GM12864 (cell line): ENCODE results near the gene DUSP11.
"Not testable (repeated sequence)": the region's sequence is repeated elsewhere in the genome, so short reads cannot be mapped to it uniquely, and the experiment has no call there.

ENCODE experiments used
- DNase-seq: peaks from one replicate; pipeline ENCODE4 v3.0.0-alpha.2; 2011; ENCODE audit warnings: low read depth
- H3K4me3 ChIP-seq: 2 replicates; pipeline ENCODE4 v1.5.1; 2011; ENCODE audit warnings: mild to moderate bottlenecking, low read depth, low read length, control low read depth
- CTCF ChIP-seq: IDR thresholded peaks from 2 replicates; pipeline ENCODE4 v1.5.1; 2011; ENCODE audit warnings: low read depth, mild to moderate bottlenecking, moderate library complexity, low read length, control low read depth, inconsistent platforms; ENCODE audit errors: missing control alignments

DUSP11 gene

DNA sequence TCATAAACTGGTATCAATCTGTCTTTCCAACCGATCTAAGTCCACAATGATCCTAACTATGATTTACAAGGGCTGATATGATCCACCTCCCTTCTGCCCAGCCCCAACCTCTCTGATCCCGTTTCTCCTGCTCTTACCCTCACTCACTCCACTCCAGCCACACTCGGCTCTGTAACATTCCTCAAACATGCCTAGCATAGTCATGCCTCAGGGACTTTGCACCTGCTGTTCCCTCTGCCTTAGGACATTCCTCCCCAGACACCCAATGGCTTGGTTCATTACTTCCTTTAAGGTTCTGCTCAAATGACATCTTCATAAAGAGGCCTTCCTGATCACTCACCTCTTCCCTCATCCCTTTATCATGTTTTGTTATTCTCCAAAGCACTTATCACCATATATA, 9.2 kb downstream of the DUSP11 start:
- no peak for DNase-seq
- TF ChIP-seq CTCF = no peak
- no peak overlapping the region for H3K4me3 ChIP-seq

DNA sequence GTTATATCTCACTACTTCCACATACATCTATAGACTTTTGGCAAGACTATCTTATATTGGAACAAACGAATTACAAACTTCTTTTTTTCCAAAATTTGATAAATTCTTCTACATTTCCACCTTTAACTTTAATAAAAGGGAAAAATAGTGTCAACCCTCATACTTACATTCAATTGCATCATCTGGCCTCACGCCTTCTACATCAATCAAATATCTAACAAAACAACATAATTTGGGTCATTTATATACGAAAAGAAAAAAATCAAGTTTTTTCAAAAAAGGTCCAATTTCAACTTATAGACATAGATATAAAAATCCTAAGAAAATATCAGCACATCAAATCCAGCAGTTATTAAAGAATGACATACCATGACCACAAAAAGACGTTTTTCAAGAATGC, 12.9 kb downstream of the DUSP11 start:
- no peak overlapping the region for H3K4me3 ChIP-seq
- no peak for TF ChIP-seq CTCF
- DNase-seq = no peak

- TF ChIP-seq CTCF = no peak
- no peak overlapping the region for H3K4me3 ChIP-seq
- no peak for DNase-seq
Observed at GRCh38 chr2:73766349-73766748, 13.6 kb downstream of the DUSP11 start.

- H3K4me3 ChIP-seq = no peak overlapping the region
- TF ChIP-seq CTCF = no peak
- DNase-seq = no peak
Observed at GRCh38 chr2:73764945-73765344, 15.0 kb downstream of the DUSP11 start.

GRCh38 chr2:73762571-73762970, 17.3 kb downstream of the DUSP11 start:
- no peak for TF ChIP-seq CTCF

GRCh38 chr2:73759904-73760303, 20.0 kb downstream of the DUSP11 start:
- TF ChIP-seq CTCF = no peak
- no peak for DNase-seq
- H3K4me3 ChIP-seq = no peak overlapping the region

More at GRCh38 chr2:73762571-73762970, 17.3 kb downstream of the DUSP11 start:
- no peak overlapping the region for H3K4me3 ChIP-seq
- no peak for DNase-seq

GRCh38 chr2:73759285-73759764, 20.6 kb downstream of the DUSP11 start:
- DNase-seq = no peak
- no peak for TF ChIP-seq CTCF
- no peak overlapping the region for H3K4me3 ChIP-seq

- DNase-seq, H3K4me3 ChIP-seq: not testable (repeated sequence)
Observed at GRCh38 chr2:73754332-73754731, 25.6 kb downstream of the DUSP11 start.
